SK-N-DZ (cell line): Measurements from ENCODE around the gene MYO15A.
"Not testable (repeated sequence)": the region's sequence is repeated elsewhere in the genome, so short reads cannot be mapped to it uniquely, and the experiment has no call there.

Source experiments
- DNase-seq: peaks from one replicate; pipeline ENCODE4 v3.0.0-alpha.2; 2015; ENCODE audit warnings: low spot score

Gene MYO15A

DNA sequence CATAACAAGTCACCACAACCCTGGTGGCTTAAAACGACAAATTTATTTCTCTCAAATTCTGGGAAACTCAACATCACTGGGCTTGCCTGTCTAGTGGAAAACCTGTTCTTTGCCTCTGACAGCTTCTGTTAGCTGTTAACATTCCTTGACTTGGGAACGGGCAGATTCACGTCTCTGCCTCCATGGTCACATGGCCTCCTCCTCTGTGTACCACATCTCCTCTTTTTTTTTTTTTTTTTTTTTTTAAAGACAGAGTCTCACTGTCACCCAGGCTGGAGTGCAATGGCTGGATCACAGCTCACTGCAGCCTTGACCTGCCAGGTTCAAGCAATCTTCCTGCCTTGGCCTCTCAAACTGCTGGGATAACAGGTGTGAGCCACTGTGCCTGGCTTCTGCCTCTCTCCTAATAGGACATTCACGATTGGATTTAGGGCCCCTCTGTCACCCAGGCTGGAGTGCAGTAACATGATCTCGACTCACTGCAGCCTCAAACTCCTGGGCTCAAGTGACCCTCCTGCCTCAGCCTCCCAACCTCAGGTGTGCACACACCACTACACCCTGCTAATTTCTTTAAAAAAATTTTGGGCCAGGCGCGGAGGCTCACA, 105.2 kb downstream of the MYO15A start:
- DNase-seq: no peak

DNA sequence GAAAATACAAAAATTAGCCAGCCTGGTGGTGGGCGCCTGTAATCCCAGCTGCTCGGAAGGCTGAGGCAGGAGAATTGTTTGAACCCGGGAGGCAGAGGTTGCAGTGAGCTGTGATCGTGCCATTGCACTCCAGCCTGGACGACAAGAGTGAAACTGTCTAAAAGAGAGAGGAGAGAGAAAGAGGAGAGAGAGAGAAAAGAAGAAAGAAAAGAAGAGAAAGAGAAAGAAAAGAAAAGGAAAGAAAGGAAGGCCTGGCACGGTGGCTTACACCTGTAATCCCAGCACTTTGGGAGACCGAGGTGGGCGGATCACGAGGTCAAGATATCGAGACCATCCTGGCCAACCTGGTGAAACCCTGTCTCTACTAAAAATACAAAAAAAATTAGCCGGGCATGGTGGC, 108.3 kb downstream of the MYO15A start:
- DNase-seq: not testable (repeated sequence)

DNA sequence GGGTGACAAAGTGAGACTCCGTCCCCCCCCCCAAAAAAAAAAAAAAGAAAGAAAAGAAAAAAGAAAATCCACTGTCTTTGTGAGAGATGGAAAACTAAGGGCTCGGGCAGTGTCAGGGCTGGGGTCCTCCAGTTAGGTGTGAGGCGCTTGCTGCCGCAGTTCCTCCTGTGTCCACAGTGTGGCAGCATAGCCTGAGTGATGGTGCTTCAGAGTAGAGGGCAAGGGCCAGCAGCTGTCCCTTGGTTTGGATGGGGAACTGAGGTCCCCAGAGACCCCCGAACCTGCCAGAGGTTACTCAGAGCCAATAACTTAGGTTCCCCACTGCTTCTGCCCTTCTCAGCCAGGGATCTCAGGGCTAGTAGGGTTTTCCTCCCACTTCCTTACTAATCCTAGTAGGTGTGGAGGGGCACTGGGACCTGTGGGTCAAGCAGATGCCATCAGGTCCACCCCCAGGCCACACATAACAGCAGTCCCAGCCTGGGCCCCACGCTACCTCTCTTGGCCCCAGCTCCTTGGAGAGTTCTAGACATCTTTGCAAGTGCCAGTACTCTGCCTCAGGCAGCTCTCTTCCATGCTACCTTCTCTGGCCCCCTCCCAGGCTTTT, 109.0 kb downstream of the MYO15A start:
- peak; percentile 78 for DNase-seq

DNA sequence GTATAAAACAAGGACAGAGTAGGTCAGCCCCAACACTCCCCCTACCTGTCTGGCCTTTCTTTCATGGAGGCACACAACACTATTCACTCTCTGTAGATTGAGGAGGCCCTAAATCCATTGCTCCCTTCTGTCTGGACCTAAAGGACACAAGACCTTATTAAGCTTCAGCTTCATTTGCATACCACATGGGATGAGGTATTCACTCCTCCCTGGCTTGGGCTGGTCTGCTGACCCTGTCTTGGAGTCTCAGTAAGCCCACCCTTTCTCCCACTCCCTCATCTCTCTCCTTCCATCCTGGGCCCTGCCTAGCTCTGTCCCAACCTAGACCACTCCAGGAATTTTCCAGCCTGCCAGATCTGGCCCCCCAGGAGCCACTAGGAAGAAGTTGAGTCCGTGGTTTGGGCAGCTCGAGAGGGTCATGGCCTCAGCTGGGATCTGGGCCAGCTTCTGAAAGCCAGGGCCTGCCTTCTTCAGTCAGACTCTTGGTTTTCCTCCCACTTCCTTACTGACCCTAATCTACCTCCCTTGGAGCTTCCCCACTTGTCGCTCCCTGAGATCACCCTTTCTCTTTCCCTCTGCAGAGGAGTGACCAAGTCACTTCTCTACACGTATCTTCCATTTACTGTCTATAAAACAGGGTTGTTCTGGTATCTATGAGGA, 110.3 kb downstream of the MYO15A start:
- no peak for DNase-seq

DNA sequence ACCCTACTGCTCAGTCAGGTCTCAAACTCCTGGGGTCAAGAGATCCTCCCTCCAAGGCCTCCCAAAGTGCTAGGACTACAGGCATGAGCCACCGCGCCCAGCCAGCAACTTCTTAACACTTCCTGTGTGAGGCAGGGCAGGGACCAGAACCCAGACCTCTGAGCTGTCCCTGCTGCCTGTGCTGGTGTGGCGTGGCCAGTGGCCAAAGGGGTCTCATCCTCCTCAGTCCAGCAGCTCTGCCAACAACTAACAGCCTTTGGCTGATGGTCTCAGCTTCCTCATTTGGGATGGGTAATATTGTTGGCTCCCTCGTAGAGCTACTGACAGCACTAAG, 115.5 kb downstream of the MYO15A start:
- DNase-seq: no peak

DNA sequence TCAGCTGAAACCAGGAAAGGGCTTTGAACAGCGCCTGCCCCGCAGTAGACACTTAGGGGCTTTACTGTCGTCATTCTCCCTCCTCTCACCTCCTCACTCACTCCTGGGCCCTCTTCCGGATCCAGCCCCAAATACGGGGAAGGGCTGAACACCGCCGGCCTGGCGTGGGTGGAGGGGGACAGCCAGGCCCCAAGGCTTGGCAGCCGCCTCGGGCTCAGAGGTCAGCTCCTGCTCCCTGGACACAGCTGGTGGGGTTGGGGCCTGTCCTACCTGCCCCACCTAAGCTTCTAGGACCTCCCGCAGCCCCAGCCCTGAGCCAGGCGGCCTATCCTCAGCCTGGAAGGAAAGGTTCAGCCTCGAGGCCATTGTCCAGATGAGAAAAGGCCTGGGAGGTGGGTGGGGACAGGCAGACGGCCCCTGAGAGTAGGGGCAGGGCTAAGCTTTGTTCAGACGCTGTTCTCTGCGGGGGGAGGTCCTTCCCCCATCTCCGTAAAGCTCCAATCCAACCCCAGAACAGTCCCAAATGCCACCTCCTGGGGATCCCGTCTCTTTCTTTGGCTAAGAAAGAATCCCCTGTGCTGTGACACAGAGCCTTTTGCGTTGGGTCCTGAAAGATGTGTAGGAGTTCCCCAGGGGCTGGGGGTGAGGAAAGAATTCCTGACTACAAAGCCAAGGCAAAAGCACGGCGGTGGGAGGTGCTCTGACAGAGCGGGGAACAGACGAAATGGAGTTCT, 116.0 kb downstream of the MYO15A start:
- peak; percentile 81 for DNase-seq

DNA sequence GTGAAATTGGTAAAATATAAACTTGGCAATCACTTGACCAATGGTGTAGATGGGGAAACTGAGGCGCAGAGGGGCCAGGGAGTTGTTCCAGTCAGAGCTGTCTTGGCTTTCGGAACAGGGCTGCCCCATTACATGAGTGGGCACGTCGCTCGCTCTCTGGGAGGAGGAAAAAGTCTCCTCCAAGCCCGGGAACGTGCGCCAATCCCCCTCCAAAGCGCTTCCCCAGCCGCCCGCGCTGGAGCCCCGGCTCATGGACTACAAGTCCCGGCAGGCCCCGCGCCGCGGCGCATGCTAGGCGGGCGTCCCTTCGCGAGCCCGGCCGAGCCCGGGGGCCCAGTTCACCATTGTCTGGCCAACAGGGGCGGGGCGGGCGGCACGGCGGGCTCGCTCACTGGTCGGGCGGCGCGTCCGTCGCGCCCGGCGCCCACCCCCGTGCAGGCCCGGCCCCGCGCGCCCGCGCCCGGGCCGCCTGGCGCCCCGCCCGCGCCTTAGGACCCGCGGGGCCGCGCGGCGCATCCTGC, 116.6 kb downstream of the MYO15A start, which contains the start of gene LLGL1:
LLGL1 (plus strand) TSS at position 515 of the 521 bp plus-strand sequence. CDS start 48 bp downstream, outside the sequence.
- DNase-seq: peak; percentile 95

DNA sequence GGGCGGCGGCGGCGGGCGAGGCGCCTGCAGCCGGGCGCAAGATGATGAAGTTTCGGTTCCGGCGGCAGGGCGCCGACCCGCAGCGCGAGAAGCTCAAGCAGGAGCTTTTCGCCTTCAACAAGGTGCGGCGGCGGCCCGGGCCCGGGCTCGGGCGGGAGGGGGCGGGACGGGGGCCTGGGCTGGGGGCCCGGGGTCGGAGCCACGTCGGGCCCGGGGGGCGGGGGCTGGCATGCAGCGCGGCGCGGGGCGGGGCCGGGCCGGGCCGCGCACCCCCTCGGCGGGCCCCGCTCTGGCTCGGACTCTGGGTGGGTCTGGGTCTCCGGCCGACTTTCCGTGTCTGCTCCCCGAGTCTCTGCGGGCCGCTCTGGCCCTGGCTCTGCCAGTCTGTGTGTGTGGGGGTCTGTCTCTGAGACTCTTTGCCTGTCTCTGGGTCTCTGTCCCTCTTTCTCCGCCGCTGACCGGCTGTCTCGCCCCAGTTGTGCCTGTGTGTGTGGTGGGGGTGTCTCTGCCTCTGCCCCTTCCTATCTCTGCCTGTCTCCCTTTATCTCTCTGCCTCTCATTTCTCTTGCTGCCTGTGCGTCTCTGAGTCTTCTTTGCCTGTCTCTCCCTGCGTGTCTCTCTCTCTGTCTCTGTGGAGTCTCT, 117.2 kb downstream of the MYO15A start:
- no peak for DNase-seq

DNA sequence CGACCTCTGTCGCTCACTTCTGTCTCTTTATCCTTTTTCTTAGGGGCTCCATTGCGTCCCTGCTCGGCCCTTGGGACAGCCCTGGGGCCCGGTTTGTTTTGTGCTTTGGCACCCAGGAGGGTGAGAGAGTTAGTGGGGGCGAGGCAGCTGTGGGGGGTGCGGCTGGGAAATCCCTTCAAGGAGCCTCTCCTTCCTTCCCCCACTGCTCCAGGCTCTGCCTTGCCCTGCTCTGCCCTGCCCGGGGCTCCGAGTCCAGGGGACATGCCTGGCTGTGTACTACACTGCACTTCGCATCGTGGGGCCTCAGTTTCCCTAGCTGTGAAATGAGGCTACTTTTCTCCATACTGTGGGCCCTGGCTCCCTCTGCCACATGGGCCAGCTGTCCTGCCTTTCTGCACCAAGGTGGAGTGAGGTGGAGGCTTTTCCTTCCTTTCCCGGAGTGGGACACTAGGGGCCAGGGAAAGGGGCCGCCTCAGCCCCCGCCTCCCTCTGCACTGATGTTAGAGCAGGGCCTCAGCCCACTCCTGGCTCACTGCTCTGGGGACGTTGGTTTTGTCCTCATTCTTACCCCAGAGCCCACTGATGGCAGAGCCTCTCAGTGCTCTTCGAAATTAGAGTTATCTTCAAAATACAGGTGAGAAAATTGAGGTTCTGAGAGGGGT, 117.9 kb downstream of the MYO15A start:
- DNase-seq: no peak

DNA sequence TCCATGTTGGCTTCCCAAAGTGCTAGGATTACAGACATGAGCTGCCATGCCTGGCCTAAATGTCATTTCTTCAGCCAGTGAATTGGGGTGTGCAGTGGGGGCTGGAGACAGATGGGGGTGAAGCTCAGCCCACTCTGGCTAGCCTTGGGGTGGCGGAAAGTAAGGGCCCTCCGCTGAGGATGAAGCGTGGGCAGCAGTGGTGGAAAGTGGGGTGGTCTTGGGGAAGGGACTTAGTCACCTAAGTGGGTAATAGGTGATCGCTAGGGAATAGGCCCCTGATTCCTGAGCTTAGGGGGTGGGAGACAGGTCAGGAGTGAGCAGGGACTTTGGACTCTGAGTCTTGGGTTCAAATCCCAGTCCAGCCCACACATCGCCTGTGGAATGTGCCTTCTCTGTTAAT, 119.1 kb downstream of the MYO15A start:
- no peak for DNase-seq

DNA sequence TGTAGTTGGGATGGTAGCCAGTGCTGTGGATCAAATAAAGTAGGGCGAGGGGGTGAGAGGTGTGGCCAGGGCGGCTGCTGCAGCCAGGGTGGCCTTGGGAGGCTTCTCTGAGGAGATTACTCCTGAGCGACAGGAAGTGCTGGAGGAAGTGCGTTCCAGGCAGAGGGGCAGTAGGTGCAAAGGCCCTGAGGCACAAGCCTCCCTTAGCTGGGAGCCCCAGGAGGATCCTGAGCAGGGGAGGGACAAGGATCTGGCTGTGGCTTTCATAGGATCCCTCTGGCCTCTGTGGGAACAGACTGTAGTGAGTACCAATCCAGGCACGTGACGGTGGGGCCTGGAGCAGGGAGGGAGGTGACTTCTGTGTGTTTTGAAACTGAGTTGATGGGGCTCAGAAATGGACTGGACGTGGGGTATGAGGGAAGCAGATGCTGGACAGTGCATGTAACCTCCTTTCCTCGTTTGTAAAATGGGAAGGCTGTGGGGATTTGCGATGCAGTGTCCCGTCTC, 119.7 kb downstream of the MYO15A start:
- DNase-seq: no peak

DNA sequence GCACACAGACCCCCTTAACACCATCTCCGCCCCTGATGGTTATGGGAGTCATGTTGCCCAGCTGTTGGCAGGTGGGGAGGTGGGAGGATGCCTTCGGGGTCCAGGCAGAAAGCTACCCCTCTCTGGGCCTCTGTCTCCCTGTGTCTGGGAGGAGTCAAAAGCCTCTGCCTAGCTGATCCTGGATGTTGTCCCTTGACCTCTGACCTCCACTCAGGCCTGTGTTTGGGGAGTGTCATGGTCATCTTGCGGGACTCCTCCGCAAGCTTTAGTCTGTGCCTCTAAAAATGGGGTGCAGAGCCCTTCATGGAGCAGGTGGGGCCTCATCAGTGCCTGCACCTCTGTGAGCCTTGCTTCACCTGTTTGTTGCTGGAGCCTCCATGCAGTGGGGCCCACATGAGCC, 120.7 kb downstream of the MYO15A start:
- no peak for DNase-seq
